Mucosa of stomach (tissue), 1 donor: Measurements from ENCODE around the gene INPP5A.
A peak's percentile ranks its signal among the peaks of the same experiment; 100 is the strongest.

Source experiments
- H3K27me3 ChIP-seq: one replicate; pipeline ENCODE4 v1.7.0; 2013; ENCODE audit warnings: mild to moderate bottlenecking, low read length; ENCODE audit not compliant: control insufficient read depth, insufficient read depth
- H3K36me3 ChIP-seq: one replicate; pipeline ENCODE4 v1.7.0; 2013; ENCODE audit warnings: low read length; ENCODE audit not compliant: control insufficient read depth, insufficient read depth
- H3K4me1 ChIP-seq: one replicate; pipeline ENCODE4 v1.7.0; 2013; ENCODE audit warnings: mild to moderate bottlenecking, low read length; ENCODE audit not compliant: control insufficient read depth, insufficient read depth
- H3K4me3 ChIP-seq: one replicate; pipeline ENCODE4 v1.7.0; 2013; ENCODE audit warnings: low read length
- H3K9ac ChIP-seq: one replicate; pipeline ENCODE4 v1.7.0; 2013; ENCODE audit warnings: mild to moderate bottlenecking, low read length, moderate library complexity
- H3K9me3 ChIP-seq: one replicate; pipeline ENCODE4 v1.7.0; 2013; ENCODE audit warnings: mild to moderate bottlenecking, low read length, moderate library complexity; ENCODE audit not compliant: control insufficient read depth
- donor health status: Pancreatic carcinoma.

INPP5A gene

GRCh38 chr10:132507409-132507955 is 30.1 kb upstream of the INPP5A start:
- H3K9ac ChIP-seq: no peak overlapping the region
- no peaks in the 10 kb centered on the region for H3K9me3 ChIP-seq
- peaks cover 13% of the 10 kb centered on the region for H3K27me3 ChIP-seq
- H3K4me1 ChIP-seq: peaks cover 5% of the 10 kb centered on the region
- no peaks in the 10 kb centered on the region for H3K36me3 ChIP-seq
- no peak overlapping the region for H3K4me3 ChIP-seq

GRCh38 chr10:132507956-132508490 is 29.6 kb upstream of the INPP5A start:
- Histone ChIP-seq H3K4me3 (no peak overlapping the region), H3K27me3 (peaks cover 13% of the 10 kb centered on the region), H3K4me1 (peaks cover 5% of the 10 kb centered on the region), H3K9ac (no peak overlapping the region), H3K9me3 (no peaks in the 10 kb centered on the region), H3K36me3 (no peaks in the 10 kb centered on the region)

GRCh38 chr10:132508581-132509443 is 28.8 kb upstream of the INPP5A start:
- H3K9me3 ChIP-seq: no peaks in the 10 kb centered on the region
- H3K27me3 ChIP-seq: peaks cover 8% of the 10 kb centered on the region
- H3K4me3 ChIP-seq: no peak overlapping the region
- peak overlapping the region; percentile 17 for H3K9ac ChIP-seq
- peaks cover 5% of the 10 kb centered on the region for H3K4me1 ChIP-seq
- H3K36me3 ChIP-seq: no peaks in the 10 kb centered on the region

GRCh38 chr10:132509506-132510173 is 27.9 kb upstream of the INPP5A start:
- Histone ChIP-seq H3K9me3 (no peaks in the 10 kb centered on the region), H3K27me3 (peaks cover 6% of the 10 kb centered on the region), H3K4me3 (no peak overlapping the region), H3K9ac (no peak overlapping the region), H3K4me1 (peaks cover 5% of the 10 kb centered on the region), H3K36me3 (no peaks in the 10 kb centered on the region)

GRCh38 chr10:132510174-132510611 is 27.4 kb upstream of the INPP5A start:
- Histone ChIP-seq H3K36me3 (no peaks in the 10 kb centered on the region), H3K9ac (no peak overlapping the region), H3K4me1 (peaks cover 5% of the 10 kb centered on the region), H3K27me3 (peaks cover 4% of the 10 kb centered on the region), H3K4me3 (no peak overlapping the region), H3K9me3 (no peaks in the 10 kb centered on the region)

- Histone ChIP-seq H3K4me3 (no peak overlapping the region), H3K9ac (no peak overlapping the region), H3K9me3 (no peaks in the 10 kb centered on the region), H3K4me1 (peaks cover 7% of the 10 kb centered on the region), H3K36me3 (no peaks in the 10 kb centered on the region), H3K27me3 (peaks cover 4% of the 10 kb centered on the region)
Observed at GRCh38 chr10:132511121-132512051, 26.2 kb upstream of the INPP5A start.

- Histone ChIP-seq H3K36me3 (no peaks in the 10 kb centered on the region), H3K9ac (no peak overlapping the region), H3K4me3 (no peak overlapping the region), H3K9me3 (no peaks in the 10 kb centered on the region), H3K4me1 (peaks cover 13% of the 10 kb centered on the region), H3K27me3 (peaks cover 4% of the 10 kb centered on the region)
Observed at GRCh38 chr10:132512052-132512442, 25.5 kb upstream of the INPP5A start.

- Histone ChIP-seq H3K4me1 (peaks cover 21% of the 10 kb centered on the region), H3K27me3 (peaks cover 4% of the 10 kb centered on the region), H3K9ac (no peak overlapping the region)
Observed at GRCh38 chr10:132512693-132513345, 24.8 kb upstream of the INPP5A start.

GRCh38 chr10:132514821-132515520 is 22.6 kb upstream of the INPP5A start:
- Histone ChIP-seq H3K36me3 (no peaks in the 10 kb centered on the region), H3K27me3 (no peaks in the 10 kb centered on the region), H3K4me3 (no peak overlapping the region), H3K9ac (no peak overlapping the region), H3K4me1 (peaks cover 38% of the 10 kb centered on the region), H3K9me3 (no peaks in the 10 kb centered on the region)

More at GRCh38 chr10:132512693-132513345, 24.8 kb upstream of the INPP5A start:
- Histone ChIP-seq H3K4me3 (no peak overlapping the region), H3K36me3 (no peaks in the 10 kb centered on the region), H3K9me3 (no peaks in the 10 kb centered on the region)

- Histone ChIP-seq H3K9me3 (no peaks in the 10 kb centered on the region), H3K9ac (no peak overlapping the region), H3K36me3 (no peaks in the 10 kb centered on the region), H3K4me1 (peaks cover 46% of the 10 kb centered on the region), H3K27me3 (no peaks in the 10 kb centered on the region), H3K4me3 (no peak overlapping the region)
Observed at GRCh38 chr10:132515811-132516726, 21.5 kb upstream of the INPP5A start.
